Skeletal muscle cell (primary cell): ENCODE results near the gene FRMD1.

ENCODE experiments used
- DNase-seq: peaks from one replicate; pipeline ENCODE4 v3.0.0-alpha.2; 2010; ENCODE audit warnings: low read depth
- H3K4me3 ChIP-seq: 2 replicates; pipeline ENCODE4 v1.5.1; 2011; ENCODE audit warnings: low read depth, mild to moderate bottlenecking, control low read depth, low read length, moderate library complexity

FRMD1 gene

DNA sequence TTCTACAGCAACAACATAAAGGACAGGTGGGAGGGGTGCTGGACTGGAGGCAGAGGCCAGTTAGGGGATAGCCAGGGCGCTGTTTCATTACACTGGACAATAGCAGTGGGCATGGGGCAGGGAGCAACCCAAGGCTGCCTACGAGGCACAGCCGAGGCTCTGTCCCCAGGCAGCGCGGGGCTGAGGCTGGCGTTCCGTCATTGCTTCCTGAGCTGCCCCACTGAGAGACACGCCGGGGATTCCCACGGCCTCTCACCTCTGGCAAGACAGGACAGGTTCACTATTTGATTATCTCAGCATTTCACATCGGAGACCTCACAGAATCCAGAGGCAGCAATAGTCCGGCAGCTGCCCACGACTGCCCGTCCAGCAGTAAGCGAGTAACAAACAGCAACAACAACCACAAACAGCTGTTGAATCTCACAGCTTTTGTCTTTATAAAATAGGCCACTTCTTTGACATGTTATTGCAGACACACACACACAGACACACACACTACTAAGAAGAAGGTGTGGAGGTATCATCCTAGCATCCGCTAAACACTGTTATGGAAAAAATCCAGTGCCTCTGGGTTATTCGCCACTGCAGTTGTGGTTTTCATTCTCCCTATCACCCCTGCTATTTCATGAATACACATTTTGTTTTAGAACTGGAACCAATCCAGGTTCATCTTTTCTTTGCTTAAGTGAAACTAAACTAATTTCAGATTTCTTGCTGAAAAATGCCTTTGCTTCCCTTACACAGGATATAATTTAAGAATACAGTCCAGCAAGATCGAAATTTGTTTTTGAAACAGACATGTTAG, 62.1 kb downstream of the FRMD1 start:
- no peak for DNase-seq
- no peak overlapping the region for H3K4me3 ChIP-seq

DNA sequence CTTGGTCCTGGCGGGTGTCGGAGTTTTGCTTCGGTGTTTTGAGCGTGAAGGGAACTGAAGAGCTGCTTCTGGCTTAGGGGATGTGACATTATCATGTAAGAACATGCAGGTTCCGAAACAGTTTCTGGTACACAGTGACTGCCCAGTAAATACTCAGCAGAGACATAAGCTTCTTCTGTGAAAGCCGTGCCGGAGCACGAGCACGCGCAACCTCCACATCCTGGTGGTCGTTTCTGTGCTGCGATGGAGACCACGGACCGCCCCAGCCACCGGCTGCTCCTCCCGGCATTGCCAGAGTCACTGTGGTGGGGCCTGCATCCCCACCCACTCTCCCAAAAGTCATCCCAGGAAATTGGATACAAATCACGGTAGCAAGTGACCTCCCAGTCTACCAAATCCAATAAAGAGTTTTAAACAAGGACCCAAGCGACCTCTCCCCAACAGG, 62.8 kb downstream of the FRMD1 start:
- no peak overlapping the region for H3K4me3 ChIP-seq
- no peak for DNase-seq

DNA sequence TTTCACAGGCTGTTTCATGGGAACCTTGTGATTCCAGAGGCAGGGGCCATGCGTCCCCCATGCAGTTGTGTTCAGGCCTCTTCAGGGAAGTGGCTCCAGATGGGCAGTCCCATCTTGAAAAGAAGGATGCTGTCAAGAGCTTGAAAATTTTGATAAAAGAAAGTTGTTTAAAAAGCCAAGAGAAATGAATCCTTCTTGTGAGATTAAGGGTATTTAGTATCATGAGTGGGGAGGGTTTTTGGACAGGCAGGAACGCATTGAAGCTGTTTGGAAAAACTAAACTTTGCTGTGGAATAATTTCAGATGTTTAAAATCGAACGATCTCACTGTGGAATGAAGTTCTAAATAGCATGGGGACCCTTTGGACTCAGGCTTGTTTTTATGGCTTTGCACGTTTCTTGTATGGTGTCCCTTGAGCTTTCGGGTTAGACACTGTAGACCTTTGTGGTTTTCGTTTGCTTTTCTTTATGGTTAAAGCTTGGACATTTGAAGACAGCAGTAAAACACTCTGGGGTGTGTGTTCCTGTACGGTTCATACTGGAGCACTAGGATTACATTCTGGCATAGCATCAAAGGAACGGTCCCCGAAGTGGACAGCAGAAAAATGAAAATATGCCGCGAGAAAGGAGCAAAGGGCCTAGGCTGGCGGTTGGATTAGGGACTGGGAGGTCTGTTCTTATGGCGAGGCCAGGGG, 63.4 kb downstream of the FRMD1 start:
- no peak overlapping the region for H3K4me3 ChIP-seq
- DNase-seq = peak; percentile 61

DNA sequence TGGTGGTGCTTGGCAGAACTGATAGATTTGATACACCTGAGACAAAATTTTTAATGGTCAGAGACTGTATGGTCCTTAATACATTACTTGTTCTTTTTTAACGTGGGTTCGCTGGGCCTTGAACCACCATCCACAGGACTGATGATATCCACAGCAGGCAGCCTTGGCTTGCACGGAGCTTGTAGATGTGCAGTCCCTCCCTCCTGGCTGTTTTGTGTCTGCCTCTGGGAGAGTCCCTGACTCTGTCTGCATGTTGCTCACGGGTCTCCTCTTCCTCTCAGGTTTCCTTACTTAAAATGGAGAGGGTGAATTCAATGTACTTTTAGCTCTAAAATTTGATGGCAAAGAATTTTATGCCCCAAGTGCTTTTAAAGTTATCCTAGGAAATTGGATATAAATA, 64.0 kb downstream of the FRMD1 start:
- no peak overlapping the region for H3K4me3 ChIP-seq
- DNase-seq = no peak

DNA sequence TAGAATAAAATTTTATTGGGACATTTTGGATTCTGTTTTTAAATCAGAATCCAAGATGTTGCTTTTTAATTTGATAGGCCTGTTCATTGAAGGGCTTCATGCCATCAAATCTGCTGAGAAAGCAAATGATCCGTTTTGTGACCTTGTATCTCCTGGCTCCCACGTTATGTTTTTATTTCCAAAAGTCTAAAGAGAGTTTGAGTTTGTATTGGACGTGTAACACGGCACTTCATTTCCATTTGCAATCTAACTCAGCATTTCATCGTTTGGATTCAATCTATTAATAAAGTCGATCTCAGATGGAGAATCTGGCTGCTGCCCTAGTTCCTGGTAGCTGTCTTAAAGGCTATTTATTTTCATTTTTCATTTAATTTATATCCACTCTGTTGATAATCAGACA, 64.6 kb downstream of the FRMD1 start:
- no peak for DNase-seq
- no peak overlapping the region for H3K4me3 ChIP-seq

DNA sequence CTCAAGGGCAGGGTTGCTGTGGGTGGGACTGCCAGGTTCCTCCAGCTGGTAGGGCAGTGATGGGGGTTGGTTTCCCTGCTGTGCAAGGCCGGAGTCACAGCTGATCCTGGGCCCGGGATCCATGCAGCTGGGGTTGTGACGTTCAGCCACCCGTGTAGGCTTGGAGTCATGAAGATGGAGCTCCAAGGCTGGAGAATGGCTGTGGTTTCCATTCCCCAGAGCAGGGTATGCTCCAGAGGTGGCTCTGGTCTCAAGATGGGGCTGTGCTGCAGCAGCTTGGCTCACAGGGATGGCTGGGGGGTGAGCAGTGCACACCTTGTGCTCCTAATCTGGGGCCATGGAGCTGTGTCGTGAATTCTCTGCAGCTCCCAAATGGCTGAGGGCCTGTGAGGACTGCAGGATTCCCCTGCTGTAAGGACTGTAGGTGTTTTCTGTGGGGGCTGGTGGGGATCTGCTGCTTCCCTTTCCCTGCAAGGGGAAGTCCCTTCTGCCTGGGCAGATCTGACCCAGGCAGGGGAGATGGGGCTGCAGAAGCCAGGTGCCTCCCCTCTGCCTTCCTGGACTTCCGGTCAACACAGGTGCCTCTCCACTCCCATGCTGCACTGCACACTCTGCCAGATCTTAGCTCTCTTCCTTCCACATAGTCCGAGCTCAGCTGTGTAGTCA, 65.6 kb downstream of the FRMD1 start:
- H3K4me3 ChIP-seq = no peak overlapping the region
- no peak for DNase-seq

DNA sequence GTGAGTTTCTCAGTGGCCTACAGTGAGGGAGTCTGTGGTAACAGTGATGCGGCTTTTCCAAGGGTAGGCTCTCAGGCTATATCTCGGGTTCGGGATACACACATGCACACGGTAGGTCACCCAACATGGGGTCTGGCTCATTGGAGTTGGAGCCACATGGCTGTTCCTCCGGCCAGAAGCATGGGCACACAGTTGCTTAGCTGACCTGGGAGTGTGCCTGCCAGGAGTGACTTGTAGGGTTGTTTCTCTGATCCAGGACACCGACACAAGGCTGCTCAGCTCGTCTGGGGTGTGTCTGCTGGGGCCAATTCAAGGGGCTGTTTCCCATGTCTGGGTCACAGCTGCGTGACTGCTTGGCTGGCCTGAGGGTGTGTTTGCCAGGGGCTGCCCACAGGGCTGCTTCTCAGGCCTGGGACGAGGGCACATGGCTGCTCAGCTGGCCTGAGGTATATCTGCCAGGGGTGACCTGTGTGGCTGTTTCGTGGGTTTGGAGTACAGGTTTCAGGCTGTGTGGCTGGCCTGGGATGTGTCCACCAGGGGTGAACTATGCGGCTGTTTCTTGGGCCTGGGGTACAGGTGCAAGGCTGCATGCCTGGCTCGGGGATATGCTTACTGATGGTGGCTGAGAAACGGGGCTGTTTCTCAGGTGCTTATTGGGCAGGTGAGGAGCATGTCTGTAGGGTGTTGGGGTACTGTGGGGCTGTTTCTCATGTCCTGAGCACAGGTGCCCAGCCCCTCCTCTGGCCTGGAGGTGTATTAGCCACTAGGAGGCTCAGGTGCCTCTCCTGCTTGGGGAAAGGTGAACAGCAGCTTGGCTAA, 66.4 kb downstream of the FRMD1 start:
- H3K4me3 ChIP-seq = no peak overlapping the region
- no peak for DNase-seq

DNA sequence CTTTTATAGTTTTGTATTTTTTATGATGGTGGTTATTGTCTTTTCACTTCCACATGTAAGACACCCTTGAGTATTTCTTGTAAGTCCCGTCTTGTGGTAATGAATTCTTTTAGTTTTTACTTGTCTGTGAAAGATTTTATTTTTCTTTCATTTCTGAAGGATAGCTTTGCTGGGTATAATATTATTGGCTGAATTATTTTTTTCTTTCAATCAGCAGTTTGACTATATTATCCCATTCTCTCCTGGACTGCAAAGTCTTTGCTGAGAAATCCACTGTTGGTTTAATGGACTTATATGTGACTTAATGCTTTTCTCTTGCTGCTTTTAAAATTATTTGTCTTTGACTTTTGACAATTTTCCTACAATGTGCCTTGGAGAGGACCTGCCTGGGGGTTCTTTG, 67.7 kb downstream of the FRMD1 start:
- H3K4me3 ChIP-seq = no peak overlapping the region
- DNase-seq = no peak

DNA sequence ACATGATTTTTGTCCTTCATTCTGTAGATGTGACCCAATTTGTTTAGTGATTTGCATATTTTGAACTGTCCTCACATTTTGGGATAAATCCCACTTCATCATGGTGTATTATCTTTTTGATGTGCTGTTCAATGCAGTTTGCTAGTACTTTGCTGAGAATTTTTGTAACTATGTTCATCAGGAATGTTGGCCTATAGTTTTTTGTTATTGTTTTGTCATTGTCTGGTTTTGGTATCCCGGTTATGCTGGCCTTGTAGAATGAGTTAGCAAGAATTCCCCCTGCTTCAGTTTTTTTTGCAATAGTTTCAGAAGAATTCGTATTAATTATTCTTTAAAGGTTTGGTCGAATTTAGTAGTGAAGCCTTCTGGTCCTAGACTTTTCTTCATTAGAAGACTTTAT, 69.7 kb downstream of the FRMD1 start:
- no peak overlapping the region for H3K4me3 ChIP-seq
- no peak for DNase-seq

DNA sequence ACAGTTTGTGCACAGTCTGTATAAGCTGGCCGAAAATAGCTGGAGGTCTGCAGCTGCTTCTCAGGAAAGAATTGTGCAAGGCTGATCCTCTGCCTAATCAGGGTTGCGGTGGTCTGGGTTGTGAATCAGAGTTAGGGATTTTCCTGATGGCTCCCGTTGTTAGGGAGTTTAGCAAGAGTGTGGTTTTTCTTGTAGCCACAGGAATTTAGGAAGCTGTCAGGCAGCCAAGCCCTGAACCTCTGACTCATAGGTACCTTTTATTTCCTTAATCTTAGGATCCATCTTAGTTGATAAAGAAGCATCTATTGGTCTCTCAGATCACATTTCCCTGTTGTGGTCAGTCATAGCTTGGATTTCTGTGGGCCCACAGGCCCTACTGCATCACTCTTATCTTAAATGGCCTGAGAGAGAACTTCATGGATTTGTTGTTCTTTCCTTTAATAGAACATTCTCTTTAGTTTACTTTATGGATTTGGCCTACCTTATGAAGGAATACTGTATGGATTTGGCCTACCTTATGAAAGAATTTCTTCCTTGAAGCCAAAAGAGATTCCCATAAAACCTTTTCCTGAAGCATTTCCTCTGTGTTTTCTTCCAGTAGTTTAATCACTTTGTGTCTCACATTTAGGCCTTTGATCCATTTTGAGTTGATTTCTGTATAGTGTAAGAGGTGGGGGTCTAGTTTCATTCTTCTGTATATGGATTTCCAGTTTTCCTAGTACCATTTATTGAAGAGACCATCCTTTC, 71.2 kb downstream of the FRMD1 start:
- no peak overlapping the region for H3K4me3 ChIP-seq
- DNase-seq = peak; percentile 98

DNA sequence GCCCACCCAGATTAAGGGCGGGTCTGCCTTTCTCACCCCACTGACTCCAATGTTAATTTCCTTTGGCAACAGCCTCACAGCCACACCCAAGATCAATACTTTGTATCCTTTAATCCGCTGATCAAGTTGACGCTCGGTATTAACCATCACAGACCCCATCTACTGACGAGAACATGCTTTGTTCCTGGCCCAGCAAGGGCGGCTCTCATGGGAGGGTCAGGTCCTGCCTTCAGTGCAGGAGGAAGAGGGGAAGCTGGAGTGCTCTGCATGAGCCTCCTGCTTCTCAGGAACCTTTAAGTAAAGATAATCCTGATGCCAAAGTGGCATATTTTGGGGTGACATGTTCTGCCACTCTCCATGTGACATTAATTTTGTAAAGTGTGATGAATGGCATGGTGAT, 73.2 kb downstream of the FRMD1 start:
- DNase-seq = no peak
- H3K4me3 ChIP-seq = no peak overlapping the region

DNA sequence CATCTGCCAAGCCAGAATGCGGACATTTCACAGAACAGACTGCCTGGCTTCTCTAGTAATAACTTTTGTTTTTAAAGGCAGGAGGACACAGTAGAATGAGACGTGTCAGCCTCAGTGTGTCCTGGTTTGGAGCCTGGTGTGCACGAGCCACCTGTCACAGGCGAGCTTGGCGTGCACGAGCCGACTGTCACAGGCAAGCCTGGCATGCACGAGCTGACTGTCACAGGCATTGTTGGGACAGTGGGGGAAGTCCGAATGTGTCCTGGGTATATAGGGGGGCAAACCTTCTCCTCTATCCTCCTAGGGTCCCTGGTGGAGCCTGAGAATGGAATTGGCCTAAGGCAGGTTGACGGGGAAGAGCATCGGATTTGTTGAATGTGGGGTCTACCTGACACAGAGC, 74.1 kb downstream of the FRMD1 start:
- no peak for DNase-seq
- H3K4me3 ChIP-seq = no peak overlapping the region

DNA sequence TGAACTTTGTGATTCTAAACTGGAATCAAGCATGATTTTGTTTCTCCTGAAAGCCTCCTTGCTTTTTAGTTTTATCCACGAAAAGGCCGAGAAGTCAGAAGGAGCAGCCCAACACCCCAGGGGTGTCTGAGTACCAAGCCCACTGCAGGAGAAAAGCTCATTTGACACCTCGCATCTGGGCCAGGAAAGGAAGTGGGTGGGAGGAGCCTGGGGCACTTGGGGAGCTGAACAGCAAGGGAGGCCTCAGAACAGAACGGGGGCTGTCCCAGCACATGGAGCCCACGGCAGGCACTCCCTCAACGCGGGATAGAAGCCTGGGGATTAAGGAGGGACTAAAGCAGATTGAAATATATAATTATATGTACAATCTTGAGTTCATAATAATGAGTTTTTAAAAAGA, 75.0 kb downstream of the FRMD1 start:
- H3K4me3 ChIP-seq = no peak overlapping the region
- no peak for DNase-seq
